Left ventricle myocardium inferior (tissue), 1 donor: ENCODE results near the gene CA9. TPM values are rescaled to one million over a fixed set of nuclear protein-coding genes. Genes with fewer than 3 reads are reported as not detected.

Experiments used
- DNase-seq: peaks from one replicate; pipeline ENCODE4 v3.0.0-alpha.2; 2020
- H3K27ac ChIP-seq: fragments of 200-600 bp; replicated peaks from 2 replicates; pipeline ENCODE4 v1.8.0; 2021
- H3K27me3 ChIP-seq: fragments of 200-600 bp; 2 replicates; pipeline ENCODE4 v1.8.0; 2021; ENCODE audit warnings: low read depth
- H3K36me3 ChIP-seq: fragments of 200-600 bp; 2 replicates; pipeline ENCODE4 v1.8.0; 2021
- H3K4me1 ChIP-seq: fragments of 200-600 bp; 2 replicates; pipeline ENCODE4 v1.8.0; 2021
- H3K4me3 ChIP-seq: fragments of 200-600 bp; 2 replicates; pipeline ENCODE4 v1.8.0; 2021; ENCODE audit warnings: mild to moderate bottlenecking, moderate library complexity
- H3K9me3 ChIP-seq: fragments of 200-600 bp; replicated peaks from 2 replicates; pipeline ENCODE4 v1.8.0; 2021
- intact Hi-C: fragments of 100-400 bp; cut with micrococcal nuclease; formaldehyde crosslinking; loops from one replicate; pipeline ENCODE4 v1.11.0; 2022
- total RNA-seq: library from RNA; stranded (reverse); fragmentation: NEBNext Ultra II Directional; extraction: Animal tissue kit (Norgen Biotek cat#: 25700); gene quantifications from one replicate; pipeline ENCODE4 v1.2.1, GENCODE V29; 2021
- TF ChIP-seq, protein P1 (sequence below): fragments of 200-600 bp; IDR thresholded peaks from 2 replicates; pipeline ENCODE4 v1.8.0; 2021; ENCODE audit warnings: antibody characterized with exemption, mild to moderate bottlenecking, borderline replicate concordance
- donor health status: DM: no; HTN: yes; CAD: no; lungs with severe emphysema.

CA9 gene
- total RNA-seq, 1 donor from 2014 or later = not detected

DNA sequence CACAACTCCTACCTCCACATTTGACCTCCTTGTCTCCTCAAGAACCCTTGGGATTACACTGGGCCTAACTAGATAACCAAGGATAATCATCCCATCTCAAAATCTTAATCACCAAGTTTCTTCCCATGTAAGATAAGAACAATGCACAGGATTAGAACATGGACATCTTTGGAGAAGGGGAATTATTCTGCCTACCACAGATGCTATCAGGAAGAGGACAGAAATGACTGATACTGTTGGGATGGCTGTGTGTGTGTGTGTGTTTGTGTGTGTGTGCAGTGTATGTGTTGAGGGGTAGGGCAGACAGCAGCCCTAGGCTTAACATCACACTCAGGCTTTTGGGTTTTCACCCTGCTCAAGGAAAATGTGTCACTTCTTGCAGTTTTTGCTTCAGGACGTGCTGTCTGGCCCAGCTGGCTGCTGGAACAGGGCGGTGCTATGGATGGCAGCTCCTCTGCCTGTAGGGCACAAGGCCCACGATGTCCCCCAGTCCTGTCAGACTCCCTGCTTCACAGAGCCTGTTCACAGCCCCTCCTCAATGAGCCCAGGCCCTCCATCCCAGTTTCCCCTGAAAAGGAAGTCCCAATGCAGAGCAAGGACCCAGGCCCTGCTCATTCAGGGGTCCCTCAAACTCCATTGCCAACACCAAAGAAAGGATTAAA lies 7.7 kb downstream of the CA9 start:
- intact Hi-C loops = no loop called here
- no peak for DNase-seq
- Histone ChIP-seq H3K4me3 (no peak overlapping the region), H3K27me3 (no peaks in the 10 kb centered on the region), H3K36me3 (peaks cover 41% of the 10 kb centered on the region), H3K4me1 (peaks cover 31% of the 10 kb centered on the region), H3K9me3 (no peaks in the 10 kb centered on the region), H3K27ac (peak overlapping the region; percentile 30)
- TF ChIP-seq, protein P1, sequence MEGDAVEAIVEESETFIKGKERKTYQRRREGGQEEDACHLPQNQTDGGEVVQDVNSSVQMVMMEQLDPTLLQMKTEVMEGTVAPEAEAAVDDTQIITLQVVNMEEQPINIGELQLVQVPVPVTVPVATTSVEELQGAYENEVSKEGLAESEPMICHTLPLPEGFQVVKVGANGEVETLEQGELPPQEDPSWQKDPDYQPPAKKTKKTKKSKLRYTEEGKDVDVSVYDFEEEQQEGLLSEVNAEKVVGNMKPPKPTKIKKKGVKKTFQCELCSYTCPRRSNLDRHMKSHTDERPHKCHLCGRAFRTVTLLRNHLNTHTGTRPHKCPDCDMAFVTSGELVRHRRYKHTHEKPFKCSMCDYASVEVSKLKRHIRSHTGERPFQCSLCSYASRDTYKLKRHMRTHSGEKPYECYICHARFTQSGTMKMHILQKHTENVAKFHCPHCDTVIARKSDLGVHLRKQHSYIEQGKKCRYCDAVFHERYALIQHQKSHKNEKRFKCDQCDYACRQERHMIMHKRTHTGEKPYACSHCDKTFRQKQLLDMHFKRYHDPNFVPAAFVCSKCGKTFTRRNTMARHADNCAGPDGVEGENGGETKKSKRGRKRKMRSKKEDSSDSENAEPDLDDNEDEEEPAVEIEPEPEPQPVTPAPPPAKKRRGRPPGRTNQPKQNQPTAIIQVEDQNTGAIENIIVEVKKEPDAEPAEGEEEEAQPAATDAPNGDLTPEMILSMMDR = no peak

DNA sequence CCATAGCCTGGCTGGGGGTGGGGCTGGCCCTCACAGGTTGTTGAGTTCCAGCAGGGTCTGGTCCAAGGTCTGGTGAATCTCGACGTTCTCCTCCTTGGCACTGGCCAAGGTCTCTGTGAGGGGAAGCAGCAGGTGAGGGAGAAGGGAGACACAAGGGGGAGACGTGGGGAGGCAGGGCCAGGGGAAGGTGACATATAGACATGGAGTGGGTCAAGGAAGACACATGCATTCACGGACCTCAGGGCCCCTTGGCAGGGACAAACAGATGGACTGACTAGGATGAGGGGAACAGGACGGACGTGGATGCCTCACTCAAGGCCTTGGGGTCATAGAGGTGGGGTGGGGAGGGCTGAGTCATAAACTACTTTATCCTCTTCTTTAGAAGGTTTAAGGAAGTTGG lies 8.3 kb downstream of the CA9 start:
- Histone ChIP-seq H3K4me3 (no peak overlapping the region), H3K9me3 (no peaks in the 10 kb centered on the region), H3K36me3 (peaks cover 41% of the 10 kb centered on the region), H3K4me1 (peaks cover 36% of the 10 kb centered on the region), H3K27ac (peak overlapping the region; percentile 30), H3K27me3 (no peaks in the 10 kb centered on the region)
- intact Hi-C loops = no loop called here
- DNase-seq = no peak
- TF ChIP-seq, protein P1 = no peak

DNA sequence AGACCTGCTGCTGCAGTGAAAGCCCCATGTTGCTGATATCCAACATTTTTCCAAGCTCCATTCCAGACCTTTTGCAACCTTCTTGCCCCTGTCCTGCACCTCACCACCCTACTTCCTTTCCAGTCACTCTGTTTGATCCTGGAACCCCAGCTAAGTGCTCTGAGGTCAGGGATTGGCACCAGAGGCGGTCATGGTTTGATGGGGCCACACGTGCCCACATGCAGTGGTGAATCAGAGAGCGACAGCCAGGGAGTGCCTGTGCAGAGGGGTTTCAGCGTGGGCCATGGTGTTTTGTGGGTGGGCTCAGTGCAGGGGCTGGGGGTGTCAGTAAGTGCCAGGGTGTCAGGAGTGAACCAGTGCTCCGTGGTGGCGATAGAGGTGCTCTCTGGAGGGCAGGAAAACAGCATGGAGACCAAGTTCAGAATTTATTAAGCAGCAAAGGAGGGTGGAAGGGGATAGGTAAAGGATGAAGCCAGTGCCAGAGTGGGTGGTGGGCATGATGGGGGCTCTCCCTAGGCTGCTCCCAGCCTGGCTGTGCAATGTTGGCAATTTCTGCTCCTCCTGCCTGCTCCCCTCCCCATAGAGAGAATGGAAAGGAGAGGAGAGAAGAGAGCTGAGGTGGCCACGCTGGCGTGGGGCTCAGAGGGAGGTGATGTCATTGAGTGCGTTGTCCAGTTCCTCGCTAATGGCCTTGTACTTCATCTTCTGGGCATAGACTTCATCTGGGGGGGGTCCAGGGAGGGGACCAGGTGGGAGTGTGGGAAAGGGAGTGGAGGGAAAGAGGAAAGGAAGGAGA lies 9.0 kb downstream of the CA9 start:
- TF ChIP-seq, protein P1 = no peak
- peaks cover 47% of the 10 kb centered on the region for H3K36me3 ChIP-seq
- peaks cover 43% of the 10 kb centered on the region for H3K4me1 ChIP-seq
- H3K4me3 ChIP-seq = no peak overlapping the region
- no peaks in the 10 kb centered on the region for H3K9me3 ChIP-seq
- no peaks in the 10 kb centered on the region for H3K27me3 ChIP-seq
- peak overlapping the region; percentile 8 for H3K27ac ChIP-seq
- no peak for DNase-seq
- intact Hi-C loops = no loop called here

DNA sequence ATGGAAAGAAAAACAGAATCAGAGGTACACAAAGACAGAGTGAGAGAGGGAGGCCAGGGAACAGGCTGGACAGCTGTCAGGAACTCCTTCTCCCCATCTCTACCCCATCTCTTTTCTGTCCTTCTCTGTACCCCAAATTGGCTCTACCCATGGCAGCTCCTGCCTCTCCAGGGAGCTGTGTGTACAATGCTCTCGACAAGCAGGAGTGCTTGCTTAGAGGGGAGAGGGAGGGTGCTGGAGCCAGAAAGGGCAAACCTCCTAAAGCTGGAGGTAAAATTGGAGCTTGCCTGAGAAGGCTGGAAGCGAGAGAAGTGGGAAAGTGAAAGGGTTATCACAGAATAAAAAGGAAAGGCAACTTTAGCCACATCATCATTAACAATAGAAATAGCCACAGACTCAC lies 9.6 kb downstream of the CA9 start:
- no peak overlapping the region for H3K4me3 ChIP-seq
- H3K36me3 ChIP-seq = peaks cover 48% of the 10 kb centered on the region
- no peak for DNase-seq
- H3K9me3 ChIP-seq = no peaks in the 10 kb centered on the region
- H3K4me1 ChIP-seq = peaks cover 49% of the 10 kb centered on the region
- TF ChIP-seq, protein P1 = no peak
- intact Hi-C loops = no loop called here
- no peak overlapping the region for H3K27ac ChIP-seq
- H3K27me3 ChIP-seq = no peaks in the 10 kb centered on the region

DNA sequence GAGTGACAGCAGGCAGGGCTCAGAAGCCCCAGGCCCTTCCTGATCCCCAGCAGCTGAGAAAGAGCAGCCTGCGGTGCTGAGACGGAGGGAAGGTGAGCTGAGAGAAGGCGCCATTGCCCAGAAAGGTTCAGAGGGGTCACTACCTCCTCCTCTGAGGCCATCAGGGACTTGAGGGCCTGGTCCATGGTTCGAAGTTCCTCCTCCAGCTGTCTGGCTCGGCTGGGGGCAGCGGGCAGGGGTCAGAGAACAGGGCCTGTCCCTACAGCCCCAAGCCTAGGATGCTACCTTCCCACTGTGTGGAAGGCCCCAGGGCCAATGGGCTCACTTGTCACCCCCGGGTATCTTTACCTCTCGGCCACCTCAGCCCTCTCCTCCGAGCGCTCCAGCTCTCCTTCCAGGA lies 11.2 kb downstream of the CA9 start:
- DNase-seq = no peak
- Histone ChIP-seq H3K36me3 (peaks cover 48% of the 10 kb centered on the region), H3K4me3 (peak overlapping the region; percentile 78), H3K9me3 (no peaks in the 10 kb centered on the region), H3K27me3 (no peaks in the 10 kb centered on the region), H3K27ac (peak overlapping the region; percentile 98), H3K4me1 (peaks cover 62% of the 10 kb centered on the region)
- intact Hi-C loops = no loop called here
- TF ChIP-seq, protein P1 = no peak
